Epithelial cell of umbilical artery (primary cell): ENCODE data around the gene NNAT. TPM values are rescaled to one million over a fixed set of nuclear protein-coding genes. Genes with fewer than 3 reads are reported as not detected.

Source experiments
- total RNA-seq: library from RNA; depleted of rRNA; stranded (reverse); fragments of >200 nt; gene quantifications from 2 replicates; pipeline ENCODE4 v1.2.3, GENCODE V29; 2014

The NNAT gene
- total RNA-seq: under 0.01 TPM in 1 of 2 replicates, not detected in the other

GRCh38 chr20:37521061-37521771 is at the start of gene NNAT:
NNAT (plus strand) TSS chr20:37521250; CDS start chr20:37521332, 82 bp downstream.

DNA sequence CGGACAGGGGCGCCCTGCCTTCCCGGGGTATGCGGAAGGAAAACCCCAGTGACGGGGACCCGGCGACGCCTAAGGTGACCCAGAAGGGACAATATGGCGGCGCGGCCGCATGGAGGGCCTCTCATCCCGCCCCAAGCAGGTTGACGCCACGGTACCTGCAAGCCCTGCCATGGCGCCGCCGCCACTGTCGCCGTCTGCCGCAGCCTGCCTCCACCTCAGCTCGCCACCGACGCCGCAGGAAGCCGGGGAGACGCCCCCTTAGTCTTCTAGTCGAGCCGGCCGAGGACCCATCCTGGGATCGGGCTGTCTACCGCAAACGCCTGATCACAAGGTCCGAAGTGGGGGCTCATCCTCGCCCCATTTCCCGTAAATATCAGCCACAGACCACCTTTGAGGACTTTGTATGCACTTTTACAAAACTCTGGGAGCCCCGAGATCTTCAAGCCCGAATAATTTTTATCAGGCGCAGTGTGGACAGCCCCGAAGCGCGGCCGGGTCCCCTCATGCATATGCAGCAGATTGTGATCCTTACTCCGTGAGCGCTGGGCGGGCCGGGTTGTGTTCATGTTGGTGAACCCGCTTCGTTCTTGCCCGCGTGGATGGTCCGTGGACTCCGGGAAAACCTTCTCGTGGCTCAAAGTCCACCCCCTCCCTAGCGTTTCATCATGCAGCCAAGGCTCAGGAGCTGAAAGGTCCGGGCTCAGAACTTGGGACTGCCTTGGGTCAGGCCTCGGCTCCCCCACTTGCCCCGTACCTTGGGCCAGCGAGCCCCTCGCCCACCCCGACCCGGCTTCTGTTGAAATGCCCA is 6.8 kb downstream of the NNAT start, which contains the start of gene BLCAP:
TSS of gene BLCAP (minus strand) at position 239 of the 808 bp plus-strand sequence. CDS start 8,702 bp downstream, outside the sequence.

Other genes starting within 250 kb of the NNAT start
- gene MANBAL, start 231.6 kb upstream of the NNAT start, total RNA-seq: 11.1 and 16.6 TPM in 2 replicates
- gene SRC, start 175.1 kb upstream of the NNAT start, total RNA-seq: 9.7 and 13.1 TPM in 2 replicates
- 31.5 and 33.9 TPM in 2 replicates for gene BLCAP, start 6.6 kb downstream of the NNAT start, total RNA-seq
- gene CTNNBL1, start 172.8 kb downstream of the NNAT start, total RNA-seq: 33.5 and 43.6 TPM in 2 replicates